ENCODE data around the gene RPN2.
"Not testable (repeated sequence)": the region's sequence is repeated elsewhere in the genome, so short reads cannot be mapped to it uniquely, and the experiment has no call there.

The RPN2 gene

DNA sequence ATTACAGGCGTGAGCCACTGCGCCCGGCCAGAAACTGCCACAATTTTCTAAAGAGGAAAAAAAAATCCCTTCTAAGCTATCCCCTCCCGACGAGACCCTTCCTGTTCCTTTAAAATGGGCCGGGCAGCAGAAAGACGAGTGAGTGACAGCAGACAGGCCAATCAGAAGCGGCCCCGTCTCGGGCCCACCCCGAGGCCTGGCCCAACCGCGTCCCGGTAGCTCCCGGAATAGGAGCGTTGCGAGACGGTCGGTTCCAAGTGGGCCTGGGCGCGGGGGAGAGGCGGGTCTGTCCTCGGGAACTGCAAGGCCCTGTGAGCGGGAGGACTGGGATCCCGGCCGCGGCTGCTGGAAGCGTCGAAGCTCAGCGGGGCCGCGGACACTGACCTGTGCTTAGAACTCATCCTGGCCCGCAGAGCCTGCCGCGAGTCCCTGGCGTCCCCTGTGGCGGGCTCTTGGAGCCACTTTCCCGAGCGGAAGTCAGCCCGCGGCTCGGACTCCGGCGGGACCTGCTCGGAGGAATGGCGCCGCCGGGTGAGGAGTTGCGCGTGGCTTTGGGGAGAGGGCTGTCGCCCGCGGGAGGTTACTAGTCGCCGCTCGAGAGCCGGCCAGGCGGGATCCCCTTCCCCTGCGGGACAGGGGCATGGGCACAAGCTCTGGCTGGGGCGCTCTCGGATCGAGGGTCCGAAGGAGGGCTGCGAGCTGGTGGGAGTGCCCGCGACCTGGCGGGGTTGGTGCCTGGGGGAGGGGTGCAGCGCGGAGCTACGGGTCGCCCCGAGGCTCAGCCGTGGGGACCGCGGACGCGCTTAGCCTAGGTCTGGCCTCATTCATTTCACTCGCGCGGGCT is at the start of gene RPN2, which contains the start of gene MROH8:
Gene RPN2 (plus strand): TSS at position 492 of the 844 bp plus-strand sequence. CDS start 27 bp downstream, at position 519.
Gene MROH8 (minus strand): TSS at position 710 of the 844 bp plus-strand sequence.
- peak; percentile 87 for DNase-seq

DNA sequence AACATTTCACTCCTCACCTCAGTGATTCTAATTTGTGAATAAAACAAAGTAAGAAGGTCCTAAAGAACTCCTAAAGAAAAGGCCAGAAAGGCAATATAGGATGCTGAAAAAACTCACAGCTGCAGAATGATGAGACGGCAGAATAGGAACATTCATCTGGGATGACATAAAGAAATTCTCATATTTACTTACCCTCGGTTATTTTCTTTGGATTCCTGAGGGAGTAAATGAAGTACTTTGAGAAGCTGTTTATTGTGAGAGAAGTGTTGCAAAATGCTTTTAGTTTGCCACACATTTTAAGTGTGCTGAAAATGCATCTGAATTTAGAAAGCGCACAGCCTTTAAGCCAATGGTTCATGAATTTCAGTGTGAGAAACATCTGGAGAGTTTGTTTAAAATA is 47.6 kb upstream of the RPN2 start:
- no peak for DNase-seq

DNA sequence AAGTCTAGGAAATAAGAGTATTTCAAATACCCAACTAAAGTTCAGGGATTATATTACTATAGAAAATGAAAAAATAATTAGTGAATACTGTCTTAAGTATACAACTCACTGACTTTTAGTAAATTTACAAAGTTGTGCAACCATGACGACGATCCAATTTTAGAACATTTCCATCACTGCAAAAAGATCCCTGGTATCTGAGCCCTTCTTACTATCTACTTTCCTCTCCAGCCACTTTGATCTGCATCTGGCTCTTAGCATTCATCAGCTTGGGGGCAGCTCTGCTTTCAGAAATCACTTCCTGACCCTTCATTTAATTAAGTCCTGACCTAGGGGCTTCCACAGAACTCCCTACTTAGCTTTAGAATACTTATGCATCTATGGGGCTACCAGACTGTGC is 45.2 kb upstream of the RPN2 start:
- DNase-seq = no peak

DNA sequence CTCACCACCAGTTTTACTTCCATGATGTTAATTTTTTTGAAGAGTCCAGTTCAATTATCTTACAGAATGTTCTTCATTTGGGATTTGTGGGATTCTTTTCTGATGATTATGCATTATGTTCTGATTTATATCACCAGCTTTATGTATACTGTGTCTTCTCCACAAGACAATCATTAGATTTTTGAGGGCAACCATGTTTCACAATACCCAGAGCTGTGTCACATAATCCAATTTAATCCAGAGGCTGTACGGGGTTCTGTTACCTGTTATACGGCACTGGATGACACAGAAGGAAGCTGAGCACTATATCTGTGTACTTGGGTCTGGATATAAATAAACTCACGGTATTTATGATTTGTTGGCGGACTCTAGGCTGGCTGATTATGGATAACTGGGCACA is 41.6 kb upstream of the RPN2 start:
- no peak for DNase-seq

DNA sequence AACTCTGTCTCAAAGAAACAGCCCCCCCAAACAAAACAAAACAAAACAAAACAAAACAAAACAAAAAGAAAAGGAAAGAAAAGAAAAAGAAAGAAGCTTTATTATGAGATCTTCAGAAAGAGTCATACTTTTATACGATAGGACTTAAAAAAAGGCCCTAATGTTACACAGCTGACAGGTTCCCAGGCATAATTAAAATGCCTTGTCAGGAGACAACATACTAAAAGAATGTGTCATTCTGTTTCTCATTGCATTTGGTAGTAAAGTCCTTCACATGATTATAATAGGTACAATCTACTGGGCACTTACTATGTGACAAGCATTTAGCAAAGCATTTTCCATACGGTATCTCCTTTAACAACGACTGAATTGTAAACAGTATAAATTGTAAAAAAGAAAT is 36.4 kb upstream of the RPN2 start:
- DNase-seq = no peak

DNA sequence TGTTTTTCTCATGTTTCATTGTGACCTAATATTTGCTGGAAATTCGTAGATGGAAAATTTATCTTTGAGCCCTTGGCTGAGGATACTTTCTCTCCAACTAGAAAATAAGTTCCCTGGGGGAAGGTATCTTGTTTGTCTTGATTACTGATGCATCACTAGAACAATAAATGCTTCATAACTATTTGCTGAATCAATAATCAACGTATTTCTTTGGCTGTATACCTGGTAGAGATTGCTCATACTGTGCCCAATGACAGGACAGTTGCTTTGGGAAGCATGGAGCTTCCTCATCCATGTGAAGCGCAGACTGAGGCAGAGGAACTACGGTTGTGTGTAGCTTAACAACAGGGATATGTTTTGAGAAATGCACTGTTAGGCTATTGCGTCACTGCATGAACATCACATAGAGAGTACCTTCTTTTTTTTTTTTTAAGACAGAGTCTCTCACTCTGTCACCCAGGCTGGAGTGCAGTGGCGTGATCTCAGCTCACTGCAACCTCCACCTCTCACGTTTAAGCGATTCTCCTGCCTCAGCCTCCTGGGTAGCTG is 34.2 kb upstream of the RPN2 start:
- no peak for DNase-seq

- DNase-seq = no peak
These were observed 31.9 kb upstream of the RPN2 start for GRCh38 chr20:37147250-37147649.

DNA sequence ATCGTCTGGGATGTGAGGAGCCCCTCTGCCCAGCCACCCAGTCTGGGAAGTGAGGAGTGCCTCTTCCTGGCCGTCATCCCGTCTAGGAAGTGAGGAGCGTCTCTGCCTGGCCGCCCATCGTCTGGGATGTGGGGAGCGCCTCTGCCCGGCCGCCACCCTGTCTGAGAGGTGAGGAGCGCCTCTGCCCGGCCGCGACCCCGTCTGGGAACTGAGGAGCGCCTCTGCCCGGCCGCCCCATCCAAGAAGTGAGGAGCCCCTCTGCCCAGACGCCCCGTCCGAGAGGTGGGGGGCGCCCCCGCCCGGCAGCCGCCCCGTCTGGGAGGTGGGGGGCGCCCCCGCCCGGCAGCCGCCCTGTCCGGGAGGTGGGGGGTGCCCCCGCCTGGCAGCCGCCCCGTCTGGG is 28.3 kb upstream of the RPN2 start:
- DNase-seq = not testable (repeated sequence)

DNA sequence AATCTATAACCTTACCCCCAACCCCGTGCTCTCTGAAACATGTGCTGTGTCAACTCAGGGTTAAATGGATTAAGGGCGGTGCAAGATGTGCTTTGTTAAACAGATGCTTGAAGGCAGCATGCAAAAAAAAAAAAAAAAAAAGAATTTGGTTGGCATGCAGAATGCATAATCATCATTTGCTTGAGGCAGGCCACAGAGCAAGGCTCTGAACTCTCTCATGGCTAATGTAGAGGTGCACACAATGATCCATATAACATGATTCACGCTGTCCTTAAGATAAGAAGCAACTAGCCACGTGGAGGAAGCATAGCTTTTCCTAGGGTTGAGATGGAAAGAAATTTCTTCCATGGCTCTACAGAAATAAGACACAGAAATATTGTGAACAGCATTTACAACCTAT is 27.6 kb upstream of the RPN2 start:
- no peak for DNase-seq

DNA sequence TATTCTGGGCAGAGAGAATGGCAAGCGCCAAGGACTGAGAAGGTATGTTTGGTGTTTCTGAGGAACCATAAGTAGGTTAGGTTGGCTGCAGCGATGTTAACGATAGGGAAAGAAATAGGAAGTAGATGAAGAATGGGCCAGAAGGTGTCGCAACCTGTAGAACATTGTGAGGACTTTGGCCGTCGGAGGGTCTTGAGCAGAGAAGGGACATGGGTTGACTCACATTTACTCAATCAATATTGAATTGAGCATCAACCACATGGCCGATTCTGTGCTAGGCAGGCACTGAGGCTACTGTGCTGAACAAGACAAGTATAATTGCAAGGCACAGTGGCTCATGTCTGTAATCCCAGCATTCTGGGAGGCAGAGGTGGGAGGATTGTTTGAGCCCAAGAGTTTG is 26.8 kb upstream of the RPN2 start:
- no peak for DNase-seq

- no peak for DNase-seq
These were observed 24.3 kb upstream of the RPN2 start for GRCh38 chr20:37154684-37155298.

GRCh38 chr20:37155987-37156386 is 23.1 kb upstream of the RPN2 start:
- no peak for DNase-seq

- DNase-seq = no peak
These were observed 20.9 kb upstream of the RPN2 start for GRCh38 chr20:37158248-37158647.

- no peak for DNase-seq
These were observed 18.4 kb upstream of the RPN2 start for GRCh38 chr20:37160683-37161082.

GRCh38 chr20:37161830-37162549 is 17.1 kb upstream of the RPN2 start:
- DNase-seq = no peak

GRCh38 chr20:37162646-37163045 is 16.5 kb upstream of the RPN2 start:
- DNase-seq = no peak

DNA sequence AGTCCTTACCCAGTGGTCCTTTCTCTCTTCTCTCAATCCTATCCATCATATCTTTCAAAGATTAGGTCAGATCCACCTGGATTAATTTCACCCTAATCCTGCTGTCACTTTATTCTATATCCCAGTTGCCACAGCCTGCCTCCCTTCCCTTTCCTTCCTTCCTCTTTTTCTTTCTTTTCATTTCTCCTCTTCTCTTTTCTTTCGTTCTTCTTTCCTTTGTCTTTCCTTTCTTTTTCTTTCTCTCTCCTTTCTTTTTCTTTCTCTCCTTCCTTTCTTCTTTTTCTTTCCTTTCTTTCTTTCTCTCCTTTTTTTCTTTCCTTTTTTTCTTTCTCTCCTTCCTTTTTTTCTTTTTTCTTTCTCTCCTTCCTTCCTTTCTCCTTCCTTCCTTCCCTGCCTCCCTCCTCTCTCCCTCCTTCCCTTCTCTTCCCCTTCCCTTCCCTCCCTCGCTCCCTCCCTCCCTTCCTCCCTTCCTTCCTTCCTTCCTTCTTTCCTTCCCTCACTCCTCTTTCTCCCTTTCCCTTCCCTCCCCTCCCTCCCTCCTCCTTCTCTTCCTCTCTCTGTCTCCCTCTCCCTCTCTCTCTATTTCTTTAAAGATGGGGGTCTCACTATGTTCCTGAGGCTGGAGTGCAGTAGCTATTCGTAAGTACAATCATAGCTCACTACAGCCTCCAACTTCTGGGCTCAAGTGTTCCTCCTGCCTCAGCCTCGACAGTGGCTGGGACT is 15.1 kb upstream of the RPN2 start:
- DNase-seq = no peak

DNA sequence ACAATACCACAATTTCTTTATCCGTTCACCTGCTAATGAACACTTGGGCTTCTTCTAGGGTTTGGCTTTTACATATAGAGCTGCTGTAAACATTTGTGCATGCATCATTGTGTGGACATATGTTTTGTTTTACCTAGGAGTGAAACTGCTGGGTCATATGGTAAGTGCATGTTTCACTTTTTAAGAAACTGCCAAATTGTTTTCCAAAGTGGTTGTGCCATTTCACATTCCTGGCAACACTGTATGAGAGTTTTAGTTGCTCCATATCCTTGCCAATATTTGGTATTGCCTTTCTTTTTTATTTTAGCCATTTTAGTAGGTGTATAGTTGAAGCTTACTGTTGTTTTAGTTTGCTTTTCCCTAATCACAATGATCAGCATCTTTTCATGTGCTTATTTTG is 14.1 kb upstream of the RPN2 start:
- no peak for DNase-seq

DNA sequence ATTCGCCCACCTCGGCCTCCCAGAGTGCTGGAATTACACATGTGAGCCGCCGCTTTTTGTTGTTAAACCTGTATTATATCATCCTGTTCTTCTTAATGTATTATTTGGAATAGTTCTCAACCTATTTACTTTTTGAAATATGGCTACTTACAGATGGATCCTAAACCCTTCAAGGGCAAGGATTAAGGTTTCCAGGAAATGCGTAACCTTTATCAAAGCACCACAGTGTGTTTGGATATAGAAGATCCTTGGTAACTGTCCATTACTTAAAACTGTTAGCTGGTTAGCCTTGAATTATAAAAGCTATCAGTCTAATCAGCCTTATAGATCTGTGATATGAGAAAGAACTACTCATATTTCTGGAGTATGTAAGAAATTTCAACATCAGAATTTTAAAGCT is 12.3 kb upstream of the RPN2 start:
- DNase-seq = no peak

DNA sequence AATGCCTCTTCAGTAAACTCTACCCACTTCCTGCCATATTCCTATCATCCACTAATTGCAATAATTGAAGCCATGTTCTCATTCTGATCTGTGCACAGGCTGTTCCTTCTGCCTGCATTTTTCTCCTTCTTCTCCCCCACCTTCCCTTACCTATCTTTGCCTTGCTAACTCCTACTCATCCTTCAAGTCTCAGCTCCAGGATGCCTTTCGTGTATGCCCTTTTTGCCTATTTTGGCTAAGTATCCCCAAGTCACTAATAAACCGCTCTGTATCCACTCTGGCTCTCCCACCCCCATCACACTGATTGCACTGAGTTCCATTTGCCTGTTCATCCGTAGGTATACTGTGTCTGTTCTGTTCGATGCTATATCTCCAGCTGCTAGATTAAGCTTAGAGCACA is 6.3 kb upstream of the RPN2 start:
- DNase-seq = no peak

DNA sequence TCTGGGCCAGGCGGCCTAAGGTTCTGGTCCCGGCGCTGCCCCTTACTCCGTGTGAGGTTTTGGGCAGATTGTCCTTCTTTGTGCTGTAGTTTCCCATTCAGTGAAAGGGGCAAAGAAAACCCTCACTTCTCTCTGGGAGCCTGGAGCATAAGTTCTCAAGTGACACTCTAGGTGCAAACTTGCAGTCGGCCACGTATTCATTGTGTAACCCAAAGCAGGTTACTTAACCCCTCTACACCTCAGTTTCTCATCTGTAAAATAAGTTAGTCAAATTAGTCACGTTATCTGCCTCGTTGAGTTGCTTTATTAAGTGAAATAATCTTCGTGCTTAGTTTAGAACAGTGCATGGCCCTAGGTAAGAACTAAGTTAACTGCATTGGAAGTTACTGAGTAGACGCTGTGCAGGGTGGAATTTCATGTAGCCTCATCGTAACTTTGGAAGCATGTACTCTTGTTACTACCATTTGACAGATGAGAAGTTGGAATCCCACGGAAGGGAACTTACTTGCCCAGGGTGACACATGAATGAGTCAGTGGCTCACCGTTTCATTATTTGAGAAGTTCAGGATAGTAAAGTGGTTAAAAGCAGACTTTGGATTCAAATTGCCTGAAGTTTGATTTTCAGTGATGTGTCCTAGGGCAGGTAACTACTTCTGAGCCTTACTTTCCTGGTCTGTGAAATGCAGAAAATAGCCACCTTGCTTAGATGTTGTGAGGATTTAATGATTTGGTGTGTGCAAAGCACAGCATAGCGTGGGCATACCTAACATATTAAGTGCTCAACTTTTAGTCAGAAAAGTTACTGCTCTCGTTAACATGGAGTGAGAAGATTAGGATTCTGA is 774 bp downstream of the RPN2 start:
- DNase-seq = no peak

DNA sequence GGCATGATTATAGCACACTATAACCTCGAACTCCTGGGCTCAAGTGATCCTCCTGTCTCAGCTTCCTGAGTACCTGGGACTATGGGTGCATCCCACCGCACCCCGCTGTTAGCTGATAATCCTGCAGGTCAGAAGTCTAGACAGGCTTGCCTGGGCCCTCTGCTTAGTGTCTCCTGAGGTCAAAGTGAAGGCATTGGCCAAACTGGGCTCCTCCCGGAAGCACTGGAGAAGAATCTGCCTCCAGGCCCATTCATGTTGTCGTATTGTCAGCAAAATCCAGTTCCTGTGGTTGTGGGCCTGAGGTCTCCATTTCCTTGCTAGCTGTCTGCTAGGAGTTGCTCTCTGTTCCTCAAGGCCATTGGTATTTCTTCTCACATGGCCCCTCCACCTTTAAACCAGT is 6.6 kb downstream of the RPN2 start:
- no peak for DNase-seq
